Sigmoid colon (tissue), 7 donors: ENCODE results near the gene C2CD5. TPM values are rescaled to one million over a fixed set of nuclear protein-coding genes. Genes with fewer than 3 reads are reported as not detected.
"Not testable (repeated sequence)": the region's sequence is repeated elsewhere in the genome, so short reads cannot be mapped to it uniquely, and the experiment has no call there.

Experiments
- DNase-seq: peaks from one replicate; pipeline ENCODE4 v3.0.0-alpha.2; 2019
- H3K27ac ChIP-seq, 4 donors: fragments of 200-600 bp; sonication (generic); one replicate each; pipeline ENCODE4 v1.5.1; 2016 to 2019; ENCODE audit warnings: mild to moderate bottlenecking in 1 of 4
- H3K27me3 ChIP-seq, 3 donors: fragments of 200-600 bp; sonication (generic); one replicate each; pipeline ENCODE4 v1.5.1; 2019; ENCODE audit warnings: mild to moderate bottlenecking in 1 of 3
- H3K36me3 ChIP-seq, 4 donors: fragments of 200-600 bp; sonication (generic); one replicate each; pipeline ENCODE4 v1.5.1; 2016 to 2019
- H3K4me1 ChIP-seq, 4 donors: fragments of 200-600 bp; sonication (generic); one replicate each; pipeline ENCODE4 v1.5.1; 2017 to 2019
- H3K4me3 ChIP-seq, 4 donors: fragments of 200-600 bp; sonication (generic); one replicate each; pipeline ENCODE4 v1.5.1; 2017 to 2019; ENCODE audit warnings: mild to moderate bottlenecking in 2 of 4, moderate library complexity in 1 of 4
- H3K9me3 ChIP-seq, 4 donors: fragments of 200-600 bp in 3 of 4; sonication (generic) in 3 of 4; one replicate each; pipeline versions ENCODE4 v1.5.1 to v1.6.1; 2013 to 2019
- EP300 ChIP-seq, 4 donors: sonication (generic); formaldehyde crosslinking; IDR thresholded peaks; one replicate each; pipeline ENCODE4 v1.6.1; 2017; ENCODE audit warnings: antibody characterized with exemption in 4 of 4
- POLR2A ChIP-seq, 2 donors: fragments of 450-650 bp; IDR thresholded peaks; one replicate each; pipeline ENCODE4 v1.6.1; 2016; ENCODE audit warnings: antibody characterized with exemption in 2 of 2, mild to moderate bottlenecking in 2 of 2, moderate library complexity in 2 of 2
- POLR2AphosphoS5 ChIP-seq, 4 donors: sonication (generic); formaldehyde crosslinking; IDR thresholded peaks; one replicate each; pipeline ENCODE4 v1.6.1; 2017; ENCODE audit warnings: antibody characterized with exemption in 4 of 4
- WGBS, 2 donors: extraction: QIAGEN DNeasy Blood & Tissue Kit; methylation state at CpG; one replicate each; pipeline ENCODE4 v1.1.7; 2013; 5-methylcytosine and 5-hydroxymethylcytosine counted together
- intact Hi-C: fragments of 100-400 bp; cut with DNase I; formaldehyde crosslinking; loops from one replicate; pipeline ENCODE4 v1.15.1; 2023
- polyA plus RNA-seq, 3 donors: library from polyadenylated mRNA; stranded (reverse); fragments of 200-250 nt; gene quantifications; one replicate each; pipeline ENCODE4 v1.2.3, GENCODE V29; 2013
- total RNA-seq, 4 donors: library from RNA; depleted of rRNA; stranded (reverse); fragments of >200 nt; gene quantifications; one replicate each; pipeline ENCODE4 v1.1.0, GENCODE V29; 2016
- TF ChIP-seq, protein P1 (sequence below), 4 experiments: fragments of 450-650 bp in 3 of 4; fragments of 200-600 bp in 1 of 4; IDR thresholded peaks; one replicate each; pipeline ENCODE4 v1.5.1; 2016 to 2019; ENCODE audit warnings: antibody characterized with exemption in 4 of 4, mild to moderate bottlenecking in 3 of 4, moderate library complexity in 2 of 4
- donor health status: healthy with polysubstance abuse.
- donor health status: Bipolar disorder and iron deficiency.
- donor health status: healthy.

Gene C2CD5
- total and polyA plus RNA-seq, 7 donors: 21.6 to 60.1 (median 40.7) TPM

DNA sequence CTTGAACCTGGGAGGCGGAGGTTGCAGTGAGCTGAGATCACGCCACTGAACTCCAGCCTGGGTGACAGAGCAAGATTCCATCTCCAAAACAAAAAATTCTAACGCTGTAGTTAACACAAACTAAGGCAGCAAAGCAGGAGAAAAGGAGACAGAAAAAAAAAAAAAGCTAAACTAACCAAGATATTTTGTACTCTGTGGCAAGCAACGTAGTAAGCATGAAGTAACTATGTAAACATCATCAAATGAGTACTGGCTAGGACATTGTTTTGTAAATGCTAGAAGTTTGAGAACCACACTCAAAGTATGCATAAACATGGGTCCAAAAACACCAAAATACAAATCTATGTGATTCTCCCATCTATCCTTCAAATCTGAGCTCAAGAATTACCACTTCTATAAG, 44.2 kb downstream of the C2CD5 start:
- no peak overlapping the region for H3K27ac ChIP-seq
- H3K36me3 ChIP-seq: peaks cover 0 to 15% (median 0%) of the 10 kb centered on the region in 4 donors
- H3K4me3 ChIP-seq: no peak overlapping the region
- 76 to 86% methylated on average over 4 of the region's 4 CpGs for WGBS, 2 donors
- intact Hi-C loops: no loop called here
- no peaks in the 10 kb centered on the region for H3K4me1 ChIP-seq
- TF ChIP-seq EP300 (IDR thresholded peaks at IDR 0.05) (no peak), POLR2AphosphoS5 (IDR thresholded peaks at IDR 0.05) (no peak), POLR2A (IDR thresholded peaks at IDR 0.05) (no peak)
- TF ChIP-seq, protein P1, sequence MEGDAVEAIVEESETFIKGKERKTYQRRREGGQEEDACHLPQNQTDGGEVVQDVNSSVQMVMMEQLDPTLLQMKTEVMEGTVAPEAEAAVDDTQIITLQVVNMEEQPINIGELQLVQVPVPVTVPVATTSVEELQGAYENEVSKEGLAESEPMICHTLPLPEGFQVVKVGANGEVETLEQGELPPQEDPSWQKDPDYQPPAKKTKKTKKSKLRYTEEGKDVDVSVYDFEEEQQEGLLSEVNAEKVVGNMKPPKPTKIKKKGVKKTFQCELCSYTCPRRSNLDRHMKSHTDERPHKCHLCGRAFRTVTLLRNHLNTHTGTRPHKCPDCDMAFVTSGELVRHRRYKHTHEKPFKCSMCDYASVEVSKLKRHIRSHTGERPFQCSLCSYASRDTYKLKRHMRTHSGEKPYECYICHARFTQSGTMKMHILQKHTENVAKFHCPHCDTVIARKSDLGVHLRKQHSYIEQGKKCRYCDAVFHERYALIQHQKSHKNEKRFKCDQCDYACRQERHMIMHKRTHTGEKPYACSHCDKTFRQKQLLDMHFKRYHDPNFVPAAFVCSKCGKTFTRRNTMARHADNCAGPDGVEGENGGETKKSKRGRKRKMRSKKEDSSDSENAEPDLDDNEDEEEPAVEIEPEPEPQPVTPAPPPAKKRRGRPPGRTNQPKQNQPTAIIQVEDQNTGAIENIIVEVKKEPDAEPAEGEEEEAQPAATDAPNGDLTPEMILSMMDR (IDR thresholded peaks at IDR 0.05): no peak
- DNase-seq: no peak
- no peaks in the 10 kb centered on the region for H3K9me3 ChIP-seq
- no peaks in the 10 kb centered on the region for H3K27me3 ChIP-seq

DNA sequence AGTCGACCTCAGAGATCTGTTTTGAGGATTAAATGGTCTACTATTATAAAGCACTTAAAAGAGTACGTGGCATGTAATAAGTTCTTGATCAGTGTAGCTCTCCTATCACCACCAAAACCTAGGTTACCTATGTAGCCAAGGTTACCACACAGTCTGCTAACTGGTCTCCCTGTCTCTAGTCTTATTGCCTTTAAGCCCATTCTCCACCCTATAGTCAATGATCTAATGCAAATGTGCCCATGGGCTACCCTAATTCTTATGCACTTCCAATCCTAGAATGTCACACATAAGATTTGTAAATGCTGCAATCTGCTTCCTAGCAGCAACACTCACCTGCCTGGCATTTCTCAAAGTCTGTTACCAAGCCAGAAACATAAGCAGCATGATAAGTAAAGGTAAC, 44.9 kb downstream of the C2CD5 start:
- 86 to 91% methylated on average over 2 of the region's 2 CpGs for WGBS, 2 donors
- no peak overlapping the region for H3K27ac ChIP-seq
- H3K36me3 ChIP-seq: peaks cover 0 to 15% (median 0%) of the 10 kb centered on the region in 4 donors
- TF ChIP-seq POLR2A (IDR thresholded peaks at IDR 0.05) (no peak), EP300 (IDR thresholded peaks at IDR 0.05) (no peak)
- TF ChIP-seq, protein P1 (IDR thresholded peaks at IDR 0.05): no peak
- H3K9me3 ChIP-seq: no peaks in the 10 kb centered on the region
- H3K4me3 ChIP-seq: no peak overlapping the region
- DNase-seq: no peak
- peaks cover 0 to under 1% (median 0%) of the 10 kb centered on the region in 4 donors for H3K4me1 ChIP-seq
- H3K27me3 ChIP-seq: no peaks in the 10 kb centered on the region
- intact Hi-C loops: no loop called here

DNA sequence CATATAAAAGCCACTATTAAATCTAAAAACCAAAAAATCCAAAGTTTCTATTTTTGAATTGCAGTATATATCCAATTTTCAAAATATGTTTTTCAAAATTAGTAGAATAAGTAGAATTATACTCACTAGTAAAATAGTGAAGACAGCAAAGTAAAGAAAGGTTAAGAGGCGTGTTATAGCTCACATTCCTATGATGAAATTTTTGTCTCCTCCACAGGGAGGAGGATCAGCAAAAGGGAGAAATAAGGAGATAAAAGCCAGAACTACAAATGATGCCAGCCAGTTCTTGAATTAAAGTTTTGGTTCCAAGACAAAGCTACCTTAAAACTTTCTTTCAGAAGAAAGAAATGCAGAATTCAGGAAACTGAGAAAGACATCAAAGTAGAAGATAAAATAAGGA, 50.0 kb downstream of the C2CD5 start:
- TF ChIP-seq POLR2AphosphoS5 (IDR thresholded peaks at IDR 0.05) (no peak), POLR2A (IDR thresholded peaks at IDR 0.05) (no peak), EP300 (IDR thresholded peaks at IDR 0.05) (no peak)
- TF ChIP-seq, protein P1 (IDR thresholded peaks at IDR 0.05): no peak

DNA sequence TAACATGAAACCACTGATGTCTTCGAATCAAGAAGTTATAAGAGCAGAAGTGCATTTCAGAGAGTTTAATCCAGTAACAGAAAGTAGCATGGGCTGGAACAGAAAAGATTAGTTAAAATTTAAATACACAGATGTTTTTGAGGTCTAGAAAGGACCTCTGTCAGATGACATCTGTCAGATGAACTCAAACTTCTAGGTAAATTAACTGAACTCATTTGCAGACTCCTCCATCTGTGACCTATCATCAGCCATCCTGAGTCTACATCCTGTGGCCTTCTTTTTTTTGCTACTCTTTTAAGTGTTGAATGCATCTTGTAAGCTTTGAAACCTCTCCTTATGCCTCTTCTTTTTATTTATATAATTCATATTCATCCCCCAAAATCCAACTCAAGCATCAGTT, 53.3 kb downstream of the C2CD5 start:
- WGBS, 2 donors: 91 to 96% methylated on average over 1 of the region's 1 CpG
- Histone ChIP-seq H3K4me1 (peaks cover 0 to 5% (median 0%) of the 10 kb centered on the region in 4 donors), H3K27me3 (no peaks in the 10 kb centered on the region), H3K36me3 (peaks cover 0 to 64% (median 15%) of the 10 kb centered on the region in 4 donors), H3K4me3 (no peak overlapping the region), H3K27ac (no peak overlapping the region), H3K9me3 (no peaks in the 10 kb centered on the region)
- intact Hi-C loops: no loop called here
- TF ChIP-seq POLR2AphosphoS5 (IDR thresholded peaks at IDR 0.05) (no peak), POLR2A (IDR thresholded peaks at IDR 0.05) (no peak), EP300 (IDR thresholded peaks at IDR 0.05) (no peak)
- TF ChIP-seq, protein P1 (IDR thresholded peaks at IDR 0.05): no peak
- no peak for DNase-seq

More for the DNA sequence above, 50.0 kb downstream of the C2CD5 start:
- Histone ChIP-seq H3K27ac (no peak overlapping the region), H3K4me3 (no peak overlapping the region), H3K4me1 (peaks cover 0 to 5% (median 0%) of the 10 kb centered on the region in 4 donors), H3K27me3 (no peaks in the 10 kb centered on the region), H3K9me3 (no peaks in the 10 kb centered on the region), H3K36me3 (peaks cover 0 to 47% (median 7%) of the 10 kb centered on the region in 4 donors)
- no peak for DNase-seq
- intact Hi-C loops: no loop called here
- WGBS, 2 donors: 95 to 96% methylated on average over 1 of the region's 1 CpG

DNA sequence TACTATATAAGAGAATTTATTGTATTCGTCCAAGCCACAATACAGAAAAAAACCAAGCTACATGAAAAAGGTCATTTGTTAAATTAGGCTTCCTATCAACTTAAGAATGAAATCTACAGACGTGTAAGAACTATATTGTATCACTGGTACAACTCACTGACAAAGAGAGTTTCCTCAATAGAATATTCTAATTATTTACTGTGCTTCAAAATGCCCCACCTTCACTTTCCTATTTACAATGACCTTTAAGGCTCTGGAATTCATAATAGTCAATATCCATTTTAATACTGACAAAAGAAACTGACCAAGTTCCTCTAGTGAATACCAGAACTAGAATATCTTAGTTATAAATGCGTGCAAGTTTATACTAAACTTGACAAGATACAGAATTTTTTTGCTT, 55.9 kb downstream of the C2CD5 start:
- Histone ChIP-seq H3K27me3 (no peaks in the 10 kb centered on the region), H3K4me3 (no peak overlapping the region), H3K27ac (no peak overlapping the region), H3K36me3 (peaks cover 0 to 72% (median 22%) of the 10 kb centered on the region in 4 donors), H3K4me1 (no peaks in the 10 kb centered on the region), H3K9me3 (no peaks in the 10 kb centered on the region)
- no peak for TF ChIP-seq POLR2A (IDR thresholded peaks at IDR 0.05)
- TF ChIP-seq, protein P1 (IDR thresholded peaks at IDR 0.05): no peak
- no peak for TF ChIP-seq POLR2AphosphoS5 (IDR thresholded peaks at IDR 0.05)
- no peak for TF ChIP-seq EP300 (IDR thresholded peaks at IDR 0.05)
- intact Hi-C loops: no loop called here
- DNase-seq: no peak
- WGBS, 2 donors: 98 to 99% methylated on average over 3 of the region's 3 CpGs

DNA sequence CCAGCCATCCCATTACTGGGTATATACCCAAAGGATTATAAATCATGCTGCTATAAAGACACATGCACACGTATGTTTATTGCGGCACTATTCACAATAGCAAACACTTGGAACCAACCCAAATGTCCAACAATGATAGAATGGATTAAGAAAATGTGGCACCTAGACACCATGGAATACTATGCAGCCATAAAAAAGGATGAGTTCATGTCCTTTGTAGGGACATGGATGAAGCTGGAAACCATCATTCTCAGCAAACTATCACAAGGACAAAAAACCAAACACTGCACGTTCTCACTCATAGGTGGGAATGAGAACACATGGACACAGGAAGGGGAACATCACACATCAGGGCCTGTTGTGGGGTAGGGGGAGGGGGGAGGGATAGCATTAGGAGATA, 56.7 kb downstream of the C2CD5 start:
- H3K27me3 ChIP-seq, intact Hi-C loops, H3K4me1 ChIP-seq, H3K9me3 ChIP-seq, H3K4me3 ChIP-seq, DNase-seq, H3K27ac ChIP-seq: not testable (repeated sequence)
- H3K36me3 ChIP-seq: peaks cover 0 to 71% (median 23%) of the 10 kb centered on the region in 4 donors
- WGBS, 2 donors: 72 to 89% methylated on average over 3 of the region's 3 CpGs
